H9 (cell line): ENCODE data around the gene PNMA5. TPM values are rescaled to one million over a fixed set of nuclear protein-coding genes. Genes with fewer than 3 reads are reported as not detected.
"Not testable (repeated sequence)": the region's sequence is repeated elsewhere in the genome, so short reads cannot be mapped to it uniquely, and the experiment has no call there.

Source experiments
- DNase-seq: peaks from one replicate; pipeline ENCODE4 v3.0.0-alpha.2; 2017
- H2AFZ ChIP-seq: one replicate; pipeline ENCODE4 v1.6.1; 2013; ENCODE audit warnings: mild to moderate bottlenecking, low read length, control low read depth, moderate library complexity
- H2AK5ac ChIP-seq: 2 replicates; pipeline ENCODE4 v1.6.1; 2013; ENCODE audit warnings: low read length, control low read depth, mixed read lengths; ENCODE audit not compliant: insufficient read length
- H2BK120ac ChIP-seq: one replicate; pipeline ENCODE4 v1.6.1; 2013; ENCODE audit warnings: low read depth, mild to moderate bottlenecking, low read length, control low read depth, inconsistent platforms; ENCODE audit not compliant: poor library complexity, severe bottlenecking
- H2BK12ac ChIP-seq: 2 replicates; pipeline ENCODE4 v1.6.1; 2013; ENCODE audit warnings: low read length, control low read depth, mixed read lengths, low read depth; ENCODE audit not compliant: insufficient read length
- H2BK15ac ChIP-seq: 2 replicates; pipeline ENCODE4 v1.6.1; 2013; ENCODE audit warnings: low read depth, low read length, control low read depth
- H2BK20ac ChIP-seq: one replicate; pipeline ENCODE4 v1.6.1; 2013; ENCODE audit warnings: low read depth, mild to moderate bottlenecking, low read length, control low read depth, inconsistent platforms; ENCODE audit not compliant: poor library complexity, severe bottlenecking
- H2BK5ac ChIP-seq: 2 replicates; pipeline ENCODE4 v1.6.1; 2013; ENCODE audit warnings: low read length, control low read depth, mixed read lengths; ENCODE audit not compliant: insufficient read length
- H3K14ac ChIP-seq: 2 replicates; pipeline ENCODE4 v1.6.1; 2013; ENCODE audit warnings: low read length, control low read depth; ENCODE audit not compliant: insufficient read depth
- H3K18ac ChIP-seq: 2 replicates; pipeline ENCODE4 v1.6.1; 2013; ENCODE audit warnings: low read depth, mild to moderate bottlenecking, mixed read lengths, low read length, control low read depth; ENCODE audit not compliant: insufficient read length
- H3K23ac ChIP-seq: 2 replicates; pipeline ENCODE4 v1.6.1; 2013; ENCODE audit warnings: low read length, control low read depth, mixed read lengths, low read depth; ENCODE audit not compliant: insufficient read length
- H3K23me2 ChIP-seq: 2 replicates; pipeline ENCODE4 v1.6.1; 2013; ENCODE audit warnings: low read depth, mild to moderate bottlenecking, mixed read lengths, low read length, control low read depth; ENCODE audit not compliant: insufficient read length, poor library complexity, severe bottlenecking
- H3K27ac ChIP-seq: 2 replicates; pipeline ENCODE4 v1.5.1; 2013; ENCODE audit warnings: low read length, control low read depth, mixed read lengths, low read depth; ENCODE audit not compliant: insufficient read length
- H3K27me3 ChIP-seq: 2 replicates; pipeline ENCODE4 v1.6.1; 2013; ENCODE audit warnings: low read length, control low read depth, inconsistent platforms; ENCODE audit not compliant: insufficient read depth
- H3K4ac ChIP-seq: 2 replicates; pipeline ENCODE4 v1.6.1; 2013; ENCODE audit warnings: low read depth, mild to moderate bottlenecking, control low read depth, inconsistent platforms, low read length, moderate library complexity
- H3K4me1 ChIP-seq: 2 replicates; pipeline ENCODE4 v1.6.1; 2013; ENCODE audit warnings: low read length, control low read depth, inconsistent platforms; ENCODE audit not compliant: insufficient read depth
- H3K4me2 ChIP-seq: 2 replicates; pipeline ENCODE4 v1.6.1; 2013; ENCODE audit warnings: low read length, control low read depth, mixed read lengths; ENCODE audit not compliant: insufficient read length, insufficient read depth
- H3K56ac ChIP-seq: 2 replicates; pipeline ENCODE4 v1.6.1; 2013; ENCODE audit warnings: low read depth, mild to moderate bottlenecking, mixed read lengths, low read length, control low read depth; ENCODE audit not compliant: insufficient read length
- H3K79me1 ChIP-seq: 2 replicates; pipeline ENCODE4 v1.6.1; 2013; ENCODE audit warnings: low read depth, mild to moderate bottlenecking, moderate library complexity, low read length, control low read depth, inconsistent platforms; ENCODE audit not compliant: insufficient read depth, poor library complexity, severe bottlenecking
- H3K79me2 ChIP-seq: 2 replicates; pipeline ENCODE4 v1.6.1; 2013; ENCODE audit warnings: low read length, control low read depth, inconsistent platforms; ENCODE audit not compliant: insufficient read depth
- H3K9ac ChIP-seq: 2 replicates; pipeline ENCODE4 v1.6.1; 2013; ENCODE audit warnings: low read length, control low read depth, mixed read lengths; ENCODE audit not compliant: insufficient read length; ENCODE audit errors: extremely low read depth
- H3K9me3 ChIP-seq: one replicate; pipeline ENCODE4 v1.6.1; 2013; ENCODE audit warnings: low read depth, low read length, inconsistent platforms; ENCODE audit not compliant: control insufficient read depth
- H3T11ph ChIP-seq: one replicate; pipeline ENCODE4 v1.6.1; 2013; ENCODE audit warnings: mild to moderate bottlenecking, low read length, control low read depth, inconsistent platforms
- H4K20me1 ChIP-seq: one replicate; pipeline ENCODE4 v1.6.1; 2013; ENCODE audit not compliant: control insufficient read depth, insufficient read length, insufficient read depth
- H4K5ac ChIP-seq: 2 replicates; pipeline ENCODE4 v1.6.1; 2013; ENCODE audit warnings: low read depth, mild to moderate bottlenecking, mixed read lengths, low read length, control low read depth; ENCODE audit not compliant: insufficient read length
- H4K8ac ChIP-seq: replicated peaks from 2 replicates; pipeline ENCODE4 v1.6.1; 2013; ENCODE audit warnings: low read length, control low read depth, mixed read lengths, low read depth; ENCODE audit not compliant: insufficient read length
- H4K91ac ChIP-seq: 2 replicates; pipeline ENCODE4 v1.6.1; 2013; ENCODE audit warnings: low read depth, mild to moderate bottlenecking, moderate library complexity, mixed read lengths, low read length, control low read depth; ENCODE audit not compliant: insufficient read length
- H3K27ac Mint-ChIP-seq, 3 experiments: 2 replicates in 2 of 3; 3 replicates in 1 of 3; pipeline ENCODE4 v1.8.0; 2020 to 2021; ENCODE audit warnings: mixed read lengths in 3 of 3, mild to moderate bottlenecking in 1 of 3, moderate library complexity in 1 of 3
- H3K27me3 Mint-ChIP-seq: 2 replicates; pipeline ENCODE4 v1.8.0; 2021; ENCODE audit warnings: low read depth, mild to moderate bottlenecking, moderate library complexity, mixed read lengths
- H3K36me3 Mint-ChIP-seq, 3 experiments: 2 replicates in 2 of 3; 3 replicates in 1 of 3; pipeline ENCODE4 v1.8.0; 2020 to 2021; ENCODE audit warnings: low read depth in 3 of 3, mixed read lengths in 3 of 3; ENCODE audit not compliant: insufficient read depth in 1 of 3
- H3K4me1 Mint-ChIP-seq, 2 experiments: 2 replicates each; pipeline ENCODE4 v1.8.0; 2020; ENCODE audit warnings: mixed read lengths in 2 of 2
- H3K4me3 Mint-ChIP-seq, 2 experiments: 2 replicates in 1 of 2; 3 replicates in 1 of 2; pipeline ENCODE4 v1.8.0; 2020 to 2021; ENCODE audit warnings: mild to moderate bottlenecking in 2 of 2, mixed read lengths in 2 of 2, moderate library complexity in 1 of 2
- H3K9me3 Mint-ChIP-seq, 2 experiments: 2 replicates in 1 of 2; 3 replicates in 1 of 2; pipeline ENCODE4 v1.8.0; 2020; ENCODE audit warnings: mild to moderate bottlenecking in 2 of 2, mixed read lengths in 2 of 2, moderate library complexity in 1 of 2
- whole genome bisulfite sequencing: extraction: QIAGEN DNeasy Blood & Tissue Kit; methylation state at CpG from one replicate; pipeline ENCODE4 v1.1.7; 2013; ENCODE audit warnings: missing lambda C conversion rate, low lambda C conversion rate, mixed read lengths; ENCODE audit not compliant: insufficient read length; ENCODE audit errors: extremely low coverage; 5-methylcytosine and 5-hydroxymethylcytosine counted together
- total RNA-seq: library from RNA; stranded (reverse); gene quantifications from 2 replicates; pipeline ENCODE4 v1.2.1, GENCODE V29; 2021

Gene PNMA5
- total RNA-seq, 1 experiment from 2014 or later, result not detected

GRCh38 chrX:152985383-152985782 is 8.5 kb downstream of the PNMA5 start:
- H3K27me3 ChIP-seq, H2BK120ac ChIP-seq, H2BK15ac ChIP-seq, H3K79me1 ChIP-seq, H3K27me3 Mint-ChIP-seq, H3K14ac ChIP-seq, H3T11ph ChIP-seq, H3K4me3 Mint-ChIP-seq, H3K4me1 ChIP-seq, H4K8ac ChIP-seq, H2AFZ ChIP-seq, DNase-seq, H3K9ac ChIP-seq, H3K56ac ChIP-seq, H3K23me2 ChIP-seq, H4K91ac ChIP-seq, H3K4me2 ChIP-seq, H4K5ac ChIP-seq, H3K4ac ChIP-seq, H4K20me1 ChIP-seq, H3K79me2 ChIP-seq, H2BK20ac ChIP-seq, H2BK12ac ChIP-seq, H3K36me3 Mint-ChIP-seq, H3K27ac ChIP-seq, H2AK5ac ChIP-seq, H3K4me1 Mint-ChIP-seq, H3K23ac ChIP-seq, H2BK5ac ChIP-seq, H3K18ac ChIP-seq, H3K27ac Mint-ChIP-seq: not testable (repeated sequence)
- peaks cover 18 to 32% of the 10 kb centered on the region in 2 experiments for H3K9me3 Mint-ChIP-seq
- no CpG with 5 or more reads among the region's 4 CpGs for WGBS
- peaks cover 32% of the 10 kb centered on the region for H3K9me3 ChIP-seq
